Putamen (tissue), 1 donor: ENCODE results near the gene COL8A1.

Source experiments
- DNase-seq: peaks from one replicate; pipeline ENCODE4 v3.0.0-alpha.2; 2016; ENCODE audit warnings: low spot score

The COL8A1 gene

DNA sequence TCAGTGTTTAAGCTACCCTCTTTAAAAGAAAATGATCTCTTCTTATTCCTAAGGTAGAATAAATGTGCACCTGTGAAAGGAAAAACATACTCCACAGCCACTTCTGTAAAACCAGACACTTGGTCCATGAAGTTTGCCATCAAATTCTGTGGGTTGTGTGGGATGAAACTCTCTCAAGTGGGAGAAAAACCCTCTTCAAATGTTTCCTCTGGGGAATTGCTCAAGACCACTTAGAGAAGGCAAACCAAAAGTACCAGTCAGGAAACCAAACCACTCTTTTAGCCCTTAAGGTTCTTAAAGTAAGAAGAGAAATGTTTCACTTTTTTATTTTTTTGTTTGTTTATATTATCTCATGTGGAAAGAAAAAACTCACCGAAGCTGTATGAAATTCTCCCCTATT, 1.2 kb downstream of the COL8A1 start:
- no peak for DNase-seq

DNA sequence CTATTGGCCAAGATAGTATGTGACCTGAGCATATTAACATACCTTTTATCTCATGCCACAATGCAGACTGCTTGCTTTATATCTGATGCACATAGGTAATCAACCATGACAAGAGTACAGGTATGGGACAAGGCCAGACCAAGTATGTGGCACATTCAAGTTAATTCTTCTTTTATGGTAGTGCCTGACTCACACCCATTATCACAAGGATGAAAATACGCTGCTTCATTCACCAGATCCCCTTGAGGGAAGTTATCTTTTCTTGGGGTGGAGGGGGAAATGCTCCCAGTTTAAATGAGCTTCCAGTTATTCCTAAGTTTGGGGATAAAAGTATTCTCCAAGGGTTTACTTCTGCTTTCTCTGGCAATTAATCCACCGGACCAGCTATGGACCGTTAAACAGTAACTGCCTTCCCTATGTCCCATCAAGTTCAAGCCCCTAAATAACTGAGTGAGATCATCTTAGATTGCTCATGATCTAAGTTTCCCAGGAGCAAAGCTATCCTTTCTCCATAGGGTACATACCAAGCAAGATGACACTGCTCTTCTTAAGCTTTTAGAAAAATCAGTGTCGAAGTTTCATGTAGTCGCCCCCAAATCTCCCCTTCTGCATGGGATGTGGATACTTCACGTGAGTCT, 1.9 kb downstream of the COL8A1 start:
- no peak for DNase-seq

DNA sequence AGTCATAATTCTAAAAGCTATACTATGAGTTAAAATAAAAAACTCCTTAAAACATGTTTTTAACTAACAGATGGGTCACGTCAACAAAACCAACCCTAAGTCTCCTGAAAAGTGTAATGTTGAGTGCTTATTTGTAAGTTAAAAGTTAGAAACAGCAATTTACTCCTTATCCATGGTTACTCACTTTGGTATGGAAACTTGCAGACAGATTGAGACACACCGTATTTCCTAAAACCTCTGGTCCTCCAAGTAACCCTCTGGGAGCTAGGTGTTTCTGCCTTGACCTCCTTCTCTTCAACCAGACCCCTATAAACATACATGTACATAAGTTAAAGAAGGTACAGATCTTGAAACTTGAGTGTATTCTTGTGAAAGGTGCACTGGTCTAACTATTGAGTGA, 3.1 kb downstream of the COL8A1 start:
- no peak for DNase-seq

DNA sequence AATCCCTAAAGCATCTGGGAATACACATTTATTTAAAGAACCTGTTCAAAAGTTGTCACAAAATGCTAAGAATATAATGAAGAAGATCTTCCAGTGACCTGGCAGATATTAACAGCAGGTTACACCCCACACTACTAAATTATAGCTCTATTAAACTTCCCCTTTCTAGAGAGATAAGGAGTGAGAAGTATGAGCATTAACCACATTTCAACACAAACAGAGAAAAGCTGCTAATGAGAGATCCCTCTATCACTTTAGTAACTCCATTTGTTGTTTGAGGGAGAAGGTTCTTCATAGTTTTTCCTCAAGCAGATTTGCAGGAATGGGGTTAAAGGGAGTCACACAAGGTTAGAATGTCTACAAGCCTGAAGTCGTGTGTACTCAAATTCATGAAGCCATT, 3.6 kb downstream of the COL8A1 start:
- DNase-seq: no peak

DNA sequence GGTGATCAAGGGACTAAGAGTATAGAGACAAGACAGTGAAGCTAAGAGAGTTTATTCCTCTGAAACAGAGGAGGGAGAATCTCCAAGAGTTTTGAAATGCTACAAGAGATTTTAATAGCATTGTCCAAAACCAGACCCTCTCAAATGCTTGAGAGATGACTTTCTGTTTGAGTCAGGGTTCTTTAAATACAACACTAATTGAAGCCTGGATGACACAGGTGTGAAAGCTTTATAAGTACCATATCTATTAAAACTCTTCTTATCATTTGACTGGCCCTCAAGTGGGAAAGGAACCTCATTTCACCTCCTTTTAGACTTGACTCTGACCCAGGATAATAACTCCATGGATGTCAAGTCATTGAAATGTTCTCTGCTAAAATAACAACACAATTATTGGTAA, 5.6 kb downstream of the COL8A1 start:
- DNase-seq: no peak

DNA sequence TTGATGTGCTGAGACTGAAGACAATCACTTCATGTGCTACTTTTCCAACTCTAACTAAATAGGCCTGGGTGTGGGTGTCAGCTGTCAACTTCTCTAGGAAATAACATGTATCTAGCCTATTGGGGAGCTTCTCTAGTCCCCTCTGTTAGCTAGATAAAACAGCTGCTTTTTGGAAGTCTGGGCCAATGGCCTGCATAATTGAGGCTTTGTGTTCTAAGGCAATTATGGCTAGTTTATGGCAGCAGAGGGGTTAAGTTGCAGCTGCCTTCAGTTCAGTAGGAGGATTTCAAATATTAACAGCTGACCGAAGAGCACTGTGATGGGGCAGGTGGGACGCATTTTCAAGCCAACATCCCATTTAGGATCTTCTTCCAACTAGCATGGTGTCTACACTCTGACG, 6.4 kb downstream of the COL8A1 start:
- no peak for DNase-seq

DNA sequence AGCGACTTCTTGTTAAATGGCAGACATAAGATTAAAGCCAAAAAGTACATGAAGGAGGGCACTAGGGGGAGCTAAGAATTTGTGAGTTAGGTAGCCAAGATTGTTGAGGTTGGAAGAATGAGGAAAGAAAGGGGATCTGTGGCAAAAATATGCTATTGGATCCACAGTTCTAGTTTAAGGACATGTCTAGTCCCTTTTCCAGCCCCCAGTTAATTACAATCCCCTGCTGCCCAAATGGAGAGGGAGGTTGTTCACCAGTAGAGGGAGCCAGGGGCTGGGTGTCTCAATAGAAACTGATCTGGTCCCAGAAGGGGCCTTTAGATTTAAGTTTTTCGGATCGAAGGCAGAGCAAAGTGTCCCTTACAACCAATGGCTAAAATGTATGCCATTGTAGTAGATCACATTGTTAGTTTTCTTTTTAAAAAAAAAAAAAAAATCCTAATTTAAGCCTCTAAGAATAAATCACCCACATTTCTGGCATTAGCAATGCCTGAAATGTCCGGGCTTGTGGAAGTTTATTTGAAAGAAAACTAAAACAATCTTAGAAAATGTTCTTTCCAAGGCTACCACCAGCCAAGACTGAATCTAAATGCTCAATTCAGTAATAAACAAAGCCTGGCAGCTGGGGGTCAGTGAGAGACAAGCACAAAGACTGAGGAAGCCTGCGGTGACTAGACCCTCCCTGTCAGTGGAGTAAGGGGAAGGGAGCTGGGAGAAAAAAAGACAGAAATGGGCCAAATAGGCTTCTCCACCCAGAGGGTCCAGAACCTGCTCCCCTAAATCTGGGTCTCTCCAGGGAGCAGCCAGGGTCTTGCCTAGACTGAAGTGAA, 7.1 kb downstream of the COL8A1 start:
- DNase-seq: no peak

DNA sequence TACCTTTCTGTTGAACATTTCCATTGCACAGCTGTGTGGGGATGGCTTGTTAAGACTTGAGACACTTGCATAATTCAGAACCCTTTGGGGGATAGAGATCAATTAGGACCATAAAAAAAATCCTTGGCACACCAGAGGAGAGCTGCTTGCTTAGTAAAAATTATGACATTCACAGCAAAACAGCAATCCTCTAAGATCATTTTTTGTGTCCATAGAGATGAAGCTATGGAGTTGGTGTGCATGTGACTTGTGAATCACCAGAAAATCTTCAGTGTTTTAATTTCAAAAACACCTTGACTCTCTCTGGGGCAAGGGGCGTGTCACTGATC, 7.7 kb downstream of the COL8A1 start:
- DNase-seq: no peak

DNA sequence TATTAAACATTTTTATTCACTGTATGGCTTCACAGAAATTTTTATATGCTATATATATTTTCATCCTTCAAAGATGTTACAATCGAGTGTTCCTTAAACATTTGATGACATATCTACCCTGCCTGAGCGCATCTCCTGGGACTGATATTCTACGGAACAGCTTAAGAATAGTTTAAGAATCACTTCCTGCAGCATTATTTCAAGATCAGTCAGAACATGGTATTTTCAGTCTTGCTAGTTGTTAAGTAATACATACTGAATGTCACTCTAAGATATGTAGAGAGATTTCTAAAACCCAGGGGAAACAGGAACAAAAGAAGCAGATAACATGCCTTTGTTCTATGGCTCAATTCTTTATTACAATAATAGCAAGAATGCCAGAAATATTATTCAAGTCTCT, 8.7 kb downstream of the COL8A1 start:
- DNase-seq: no peak

DNA sequence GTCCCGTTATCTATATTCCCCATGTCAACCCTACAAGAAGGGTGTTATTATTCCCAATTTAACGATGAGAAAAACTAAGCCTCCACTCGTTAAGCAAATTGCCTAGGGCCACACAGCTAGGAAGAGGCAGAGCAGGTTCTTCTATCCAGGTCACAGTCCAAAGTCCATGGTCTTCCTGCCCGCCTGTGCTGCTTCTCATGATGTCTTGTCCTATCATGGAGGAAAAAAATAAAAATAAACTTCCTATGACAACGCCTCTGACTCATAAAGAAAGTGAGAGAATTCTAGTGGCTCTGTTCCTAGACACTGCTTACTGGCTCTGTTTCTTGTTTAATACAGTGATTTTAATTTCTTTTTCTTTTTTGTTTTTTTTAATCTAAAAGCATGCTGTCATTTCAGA, 9.7 kb downstream of the COL8A1 start:
- DNase-seq: no peak

DNA sequence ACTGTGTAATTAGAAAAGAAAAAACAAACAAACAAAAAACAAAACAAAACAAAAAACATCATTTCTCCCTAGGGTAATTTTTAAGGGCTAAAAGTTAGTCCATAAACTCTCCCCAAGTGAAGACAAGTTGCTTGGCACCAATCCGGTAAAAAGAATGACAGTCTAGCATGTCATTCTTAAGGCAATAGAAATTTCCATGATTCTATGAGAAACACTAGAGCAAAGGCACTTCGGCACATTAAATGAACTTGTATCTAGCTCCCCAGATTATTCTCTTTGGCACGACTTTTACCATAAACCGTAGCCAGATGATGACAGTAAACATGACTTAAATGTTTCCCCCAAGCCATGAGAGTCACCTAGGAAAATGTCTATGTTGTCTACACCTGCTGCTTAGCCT, 10.1 kb downstream of the COL8A1 start:
- DNase-seq: no peak

DNA sequence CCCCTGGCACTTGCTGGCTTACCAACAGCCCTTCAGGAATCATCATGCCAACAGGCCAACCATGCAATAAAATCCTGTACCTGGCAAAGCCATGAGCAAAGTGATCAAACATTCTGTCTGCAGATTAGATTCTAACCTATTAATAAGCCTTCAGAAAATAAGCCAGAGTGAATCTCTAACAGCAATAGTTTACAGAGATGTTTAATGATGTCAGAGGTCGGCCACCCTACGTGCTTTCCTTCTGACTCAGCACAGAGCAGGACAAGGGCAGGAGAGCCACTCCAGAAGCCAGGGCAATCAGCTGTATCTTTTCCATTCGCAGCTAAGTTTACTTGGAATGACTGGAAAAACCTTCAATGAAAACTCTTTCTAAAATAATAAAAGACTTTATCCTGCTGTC, 13.1 kb downstream of the COL8A1 start:
- no peak for DNase-seq

DNA sequence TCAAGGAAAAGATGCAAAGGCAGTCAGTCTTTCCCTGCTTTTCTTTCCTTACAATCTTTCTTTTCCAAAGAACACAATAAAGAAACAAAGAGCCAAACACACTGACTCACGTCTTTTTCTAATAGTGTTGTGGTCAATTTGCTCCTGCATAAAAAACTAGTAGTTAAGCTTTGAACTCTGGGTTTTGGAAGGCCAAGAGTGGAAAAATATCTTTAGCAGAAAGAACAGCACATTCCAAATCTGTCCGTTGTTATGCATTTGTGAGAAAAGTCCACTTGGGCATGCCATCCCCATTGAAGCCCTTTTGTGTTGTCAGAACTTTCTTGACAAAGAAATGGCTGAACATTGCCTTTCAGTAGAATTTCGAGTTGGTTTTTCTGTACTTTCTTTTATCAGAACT, 18.2 kb downstream of the COL8A1 start:
- no peak for DNase-seq

DNA sequence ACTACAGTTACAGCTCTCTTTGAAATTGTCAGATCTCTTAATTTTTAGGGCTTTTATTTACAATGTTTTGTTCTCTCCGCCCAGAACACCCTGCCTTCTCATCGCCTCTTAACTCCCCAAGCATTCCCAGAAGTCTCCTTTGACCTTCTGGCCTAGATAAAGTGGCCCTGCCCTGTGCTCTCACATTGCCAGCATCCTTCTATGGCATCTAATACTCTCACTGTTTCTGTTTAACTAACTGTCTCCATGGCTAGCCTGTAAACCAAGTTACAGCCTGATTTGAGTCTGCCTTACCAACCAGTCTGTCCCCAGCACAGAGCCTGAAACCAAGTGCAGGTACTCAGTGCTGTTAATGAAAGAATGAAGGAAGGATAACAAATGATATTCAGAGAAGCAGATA, 19.9 kb downstream of the COL8A1 start:
- no peak for DNase-seq

DNA sequence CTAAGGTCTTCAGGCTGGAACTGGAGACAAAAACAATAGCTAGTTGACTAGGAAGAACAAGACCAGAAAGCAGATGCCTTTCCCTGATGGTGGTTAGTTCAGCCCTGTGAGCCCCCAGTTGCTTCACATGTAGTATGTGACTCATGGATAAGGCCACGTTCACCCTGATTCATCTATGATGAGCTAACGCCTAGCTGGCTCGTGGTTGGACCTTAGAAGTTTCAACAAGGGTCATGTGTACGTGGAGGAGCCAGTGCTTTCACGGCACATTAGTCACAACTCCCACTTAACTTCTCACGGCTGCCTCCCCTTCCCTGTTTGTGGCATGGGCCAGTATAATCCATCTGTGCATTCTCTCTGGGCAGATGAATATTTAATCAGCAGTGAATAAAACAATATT, 20.6 kb downstream of the COL8A1 start:
- DNase-seq: no peak

DNA sequence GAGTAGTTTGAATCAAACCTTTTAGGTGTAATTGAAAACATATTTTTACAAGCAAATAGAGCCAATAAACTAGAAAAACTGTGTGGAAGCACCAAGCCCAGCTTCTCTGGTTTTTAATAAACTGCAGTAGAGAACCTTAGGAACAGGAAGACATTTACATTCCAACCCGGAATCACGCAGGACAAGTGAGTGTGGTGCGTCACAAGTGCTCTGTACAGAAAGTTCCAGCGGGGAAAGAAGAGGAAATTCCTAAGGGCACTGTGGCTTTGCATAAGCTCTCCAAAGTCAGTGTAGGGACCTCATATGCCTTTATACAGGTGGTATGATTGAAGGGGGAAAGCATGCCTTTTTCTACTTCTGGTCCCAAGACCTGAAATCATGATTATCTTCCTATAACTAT, 21.6 kb downstream of the COL8A1 start:
- DNase-seq: no peak

DNA sequence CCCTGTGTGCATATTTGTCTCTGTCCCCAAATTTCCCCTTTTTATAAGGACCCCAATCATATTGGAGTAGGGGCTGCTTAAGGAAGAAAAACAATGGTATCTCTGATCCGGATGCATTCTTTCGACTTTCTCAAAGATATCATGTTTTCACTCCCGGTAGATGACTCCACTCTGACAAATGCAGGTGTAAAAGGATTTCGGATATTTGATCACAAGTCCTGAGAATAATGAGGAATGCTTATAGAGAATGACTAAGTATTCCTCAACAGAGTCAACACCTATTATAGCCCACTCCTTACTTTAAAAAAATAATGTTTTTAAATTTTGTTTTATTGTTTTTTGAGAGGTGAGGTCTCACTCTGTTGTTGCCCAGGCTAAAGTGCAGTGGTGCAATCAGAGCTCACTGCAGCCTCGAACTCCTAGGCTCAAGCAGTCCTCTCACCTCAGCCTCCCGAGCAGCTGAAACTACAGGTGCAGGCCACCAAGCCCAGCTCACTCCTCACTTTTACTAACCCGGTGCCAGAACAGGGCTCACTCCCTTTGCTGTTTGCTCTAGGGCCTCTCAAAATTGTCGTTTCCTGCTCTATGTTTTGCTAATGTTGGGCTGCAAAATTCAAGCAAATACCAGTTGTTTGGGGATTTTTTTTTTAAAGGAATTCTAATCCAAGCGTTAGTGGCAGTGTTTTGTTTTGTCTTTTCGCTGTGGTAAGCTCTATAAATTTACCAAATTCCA, 24.6 kb downstream of the COL8A1 start:
- no peak for DNase-seq

DNA sequence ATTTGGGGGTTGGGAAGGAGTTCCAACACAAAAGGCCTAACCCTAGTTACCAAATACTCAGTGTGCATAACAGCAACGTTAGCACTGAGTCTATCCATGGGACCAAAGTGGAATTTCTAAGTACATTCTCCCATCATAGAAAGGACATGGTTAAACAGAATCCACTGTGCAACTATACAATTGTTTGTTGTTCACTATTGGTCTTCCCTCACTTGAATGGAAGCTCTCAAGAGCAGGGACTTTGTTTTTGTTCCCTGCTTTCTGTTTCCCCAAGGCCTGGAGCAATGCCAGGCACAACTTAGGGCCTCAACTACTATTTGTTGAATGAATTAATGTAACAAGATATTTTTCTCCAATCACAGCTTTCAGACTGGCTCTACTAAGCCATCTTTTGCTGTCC, 25.6 kb downstream of the COL8A1 start:
- no peak for DNase-seq

DNA sequence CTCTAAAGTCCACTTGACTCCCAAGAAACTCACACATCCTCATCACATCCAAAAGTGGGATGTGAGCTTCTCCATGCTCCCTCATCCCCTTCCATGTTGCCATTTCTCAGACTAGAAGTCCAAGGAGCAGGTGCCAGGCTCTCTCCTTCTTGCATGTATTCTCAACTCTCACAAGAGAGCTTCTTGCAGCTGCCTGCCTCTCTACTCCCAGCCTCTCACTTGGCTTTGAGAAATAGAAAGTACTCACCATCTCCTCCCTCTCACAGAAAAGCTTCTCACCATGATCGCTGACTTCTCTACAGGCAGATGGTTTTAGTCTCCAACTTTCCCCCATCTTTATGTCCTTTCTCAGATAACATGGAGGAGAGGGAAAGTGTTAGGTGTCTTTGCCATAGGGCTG, 26.6 kb downstream of the COL8A1 start:
- no peak for DNase-seq

DNA sequence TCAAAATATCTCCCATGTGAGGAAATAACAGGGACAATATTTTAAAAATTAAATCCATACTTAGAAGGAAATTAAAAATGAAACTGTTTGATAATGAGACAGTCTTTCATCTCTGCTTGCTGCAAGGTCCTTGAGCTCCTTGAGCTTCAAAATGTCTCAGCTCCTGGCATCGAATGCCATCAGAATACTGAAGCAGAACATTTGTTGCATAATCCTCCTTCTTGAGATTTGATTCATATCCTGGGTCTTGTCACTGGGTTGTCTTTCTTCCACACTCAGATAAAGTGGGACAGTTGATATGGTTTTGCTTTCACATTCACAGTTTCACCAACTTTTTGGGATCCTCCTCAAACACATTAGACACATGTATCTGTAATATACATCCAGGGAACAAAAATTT, 27.8 kb downstream of the COL8A1 start:
- DNase-seq: no peak

DNA sequence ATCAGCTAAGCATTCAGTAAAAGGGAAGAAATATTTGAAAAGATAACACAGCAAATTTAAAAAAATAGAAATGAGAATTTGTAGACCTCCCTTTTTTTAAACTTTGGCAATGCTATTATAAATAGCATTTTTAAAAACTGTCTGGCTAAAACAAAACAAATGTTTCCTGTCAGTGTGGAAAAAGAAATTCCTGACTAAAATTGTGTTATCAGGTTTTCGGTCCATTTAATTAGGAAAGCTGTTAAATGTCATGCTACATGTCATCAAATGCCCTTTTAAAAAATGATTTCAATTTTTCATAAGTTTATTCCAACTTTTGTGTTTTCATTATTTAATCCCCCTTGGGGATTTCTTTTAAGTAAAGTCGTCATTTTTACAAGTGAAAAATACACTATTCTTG, 29.6 kb downstream of the COL8A1 start:
- DNase-seq: no peak

DNA sequence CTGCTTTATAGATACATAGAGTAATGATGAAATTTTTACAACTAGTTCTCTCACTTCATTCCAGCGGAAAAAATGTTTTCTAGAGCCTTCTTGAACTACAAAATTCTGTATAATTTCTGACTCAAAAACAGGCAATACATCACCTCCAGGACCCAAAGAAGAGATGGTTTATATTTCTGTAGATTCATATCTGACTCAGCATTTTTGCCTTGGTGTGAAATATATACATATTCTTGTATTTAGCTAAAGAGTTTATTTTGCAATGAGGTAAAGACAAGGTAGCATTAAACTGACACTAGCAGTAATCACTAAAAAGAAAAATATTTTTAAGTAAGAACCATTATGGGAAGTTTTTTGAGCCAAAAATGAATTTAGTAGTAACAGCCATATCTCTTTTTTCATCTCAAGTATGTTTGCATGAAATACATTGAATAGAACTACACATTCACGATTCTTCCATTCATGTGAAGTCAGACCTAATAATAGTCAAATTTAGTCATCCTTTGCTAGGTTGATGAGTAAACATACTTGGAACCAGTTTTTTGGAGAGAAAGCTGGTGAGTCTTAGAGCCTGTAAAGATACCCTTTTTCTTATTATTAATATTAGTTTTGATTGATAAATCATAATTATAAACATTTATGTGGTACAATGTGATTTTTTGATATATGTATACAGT, 31.6 kb downstream of the COL8A1 start:
- no peak for DNase-seq

DNA sequence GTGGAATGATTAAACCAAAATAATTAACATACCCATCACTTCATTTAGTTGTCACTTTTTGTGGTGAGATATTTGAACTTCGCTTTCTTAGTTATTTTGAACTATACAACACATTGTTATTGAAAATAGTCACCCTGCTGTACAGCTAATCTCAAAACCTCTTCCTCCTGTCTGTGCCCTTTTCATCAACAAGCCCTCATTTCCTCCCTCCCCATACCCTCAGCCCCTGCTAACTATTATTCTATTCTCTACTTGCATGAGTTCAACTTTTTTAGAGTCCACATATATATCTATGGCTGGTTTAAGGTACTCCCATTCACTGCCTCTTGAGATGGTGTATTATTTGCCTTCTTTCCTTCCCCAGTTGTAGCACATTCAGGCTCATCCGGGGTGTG, 32.2 kb downstream of the COL8A1 start:
- DNase-seq: no peak
